Ishikawa (cell line): ENCODE measurements around the gene TFIP11.

Experiments
- CEBPB ChIP-seq: IDR thresholded peaks from 2 replicates; pipeline ENCODE4 v1.6.1; 2012
- EGR1 ChIP-seq: IDR thresholded peaks from 2 replicates; pipeline ENCODE4 v1.6.1; 2012
- EP300 ChIP-seq: IDR thresholded peaks from 2 replicates; pipeline ENCODE4 v1.6.1; 2012; ENCODE audit warnings: borderline replicate concordance
- FOXM1 ChIP-seq: IDR thresholded peaks from 2 replicates; pipeline ENCODE4 v1.6.1; 2012; ENCODE audit warnings: low read depth, borderline replicate concordance
- MAX ChIP-seq: IDR thresholded peaks from 2 replicates; pipeline ENCODE4 v1.6.1; 2012
- RAD21 ChIP-seq: IDR thresholded peaks from 2 replicates; pipeline ENCODE4 v1.6.1; 2012; ENCODE audit warnings: low read depth
- REST ChIP-seq: IDR thresholded peaks from 2 replicates; pipeline ENCODE4 v1.6.1; 2012; ENCODE audit warnings: low read depth, mild to moderate bottlenecking
- USF1 ChIP-seq: IDR thresholded peaks from 2 replicates; pipeline ENCODE4 v1.6.1; 2012
- YY1 ChIP-seq: IDR thresholded peaks from 2 replicates; pipeline ENCODE4 v1.6.1; 2012; ENCODE audit warnings: low read depth
- ZBTB7A ChIP-seq: IDR thresholded peaks from 2 replicates; pipeline ENCODE4 v1.6.1; 2012; ENCODE audit warnings: low read depth

GRCh38 chr22:26462641-26463040 is 49.6 kb downstream of the TFIP11 start:
- TF ChIP-seq RAD21 (no peak), FOXM1 (no peak), ZBTB7A (no peak), USF1 (no peak), REST (no peak), EP300 (no peak), EGR1 (no peak), YY1 (no peak), MAX (no peak), CEBPB (no peak)
